ENCODE measurements around the gene CLEC4F. TPM values are rescaled to one million over a fixed set of nuclear protein-coding genes. Genes with fewer than 3 reads are reported as not detected.
"Not testable (repeated sequence)": the region's sequence is repeated elsewhere in the genome, so short reads cannot be mapped to it uniquely, and the experiment has no call there.

CLEC4F gene
- polyA plus RNA-seq, 2 donors = 0.14 to 0.51 TPM

- no peaks in the 10 kb centered on the region for H3K27me3 ChIP-seq (ENCODE audit: control insufficient read depth in 1 of 2, insufficient read depth in 2 of 2, low read length in 2 of 2)
- H3K4me3 ChIP-seq (ENCODE audit: low read depth in 1 of 2, low read length in 2 of 2) = no peak overlapping the region
- no peak overlapping the region for H3K27ac ChIP-seq (ENCODE audit: low read depth in 2 of 2, low read length in 1 of 2)
- no peaks in the 10 kb centered on the region for H3K4me1 ChIP-seq (ENCODE audit: control insufficient read depth in 2 of 2, insufficient read depth in 2 of 2, low read length in 1 of 2)
- H3K9me3 ChIP-seq (ENCODE audit: control insufficient read depth in 2 of 2, insufficient read depth in 1 of 2, low read depth in 1 of 2, low read length in 1 of 2) = no peaks in the 10 kb centered on the region
- no peaks in the 10 kb centered on the region for H3K36me3 ChIP-seq (ENCODE audit: control insufficient read depth in 2 of 2, insufficient read depth in 2 of 2, low read length in 1 of 2)
- 81 to 89% methylated on average over 4 of the region's 4 CpGs for WGBS, 2 donors
These were observed 12.6 kb downstream of the CLEC4F start for GRCh38 chr2:70807828-70808118.

- H3K27me3 ChIP-seq (ENCODE audit: control insufficient read depth in 1 of 2, insufficient read depth in 2 of 2, low read length in 2 of 2) = no peaks in the 10 kb centered on the region
- H3K27ac ChIP-seq (ENCODE audit: low read depth in 2 of 2, low read length in 1 of 2) = no peak overlapping the region
- H3K9me3 ChIP-seq (ENCODE audit: control insufficient read depth in 2 of 2, insufficient read depth in 1 of 2, low read depth in 1 of 2, low read length in 1 of 2) = no peaks in the 10 kb centered on the region
- 73 to 76% methylated on average over 6 of the region's 6 CpGs for WGBS, 2 donors
- H3K36me3 ChIP-seq (ENCODE audit: control insufficient read depth in 2 of 2, insufficient read depth in 2 of 2, low read length in 1 of 2) = no peaks in the 10 kb centered on the region
- H3K4me3 ChIP-seq (ENCODE audit: low read depth in 1 of 2, low read length in 2 of 2) = no peak overlapping the region
- H3K4me1 ChIP-seq (ENCODE audit: control insufficient read depth in 2 of 2, insufficient read depth in 2 of 2, low read length in 1 of 2) = no peaks in the 10 kb centered on the region
These were observed 13.1 kb downstream of the CLEC4F start for GRCh38 chr2:70807102-70807827.

- 59 to 62% methylated on average over 6 of the region's 6 CpGs for WGBS, 2 donors
- Histone ChIP-seq H3K4me1 (ENCODE audit: control insufficient read depth in 2 of 2, insufficient read depth in 2 of 2, low read length in 1 of 2) (no peaks in the 10 kb centered on the region), H3K36me3 (ENCODE audit: control insufficient read depth in 2 of 2, insufficient read depth in 2 of 2, low read length in 1 of 2) (no peaks in the 10 kb centered on the region), H3K27me3 (ENCODE audit: control insufficient read depth in 1 of 2, insufficient read depth in 2 of 2, low read length in 2 of 2) (no peaks in the 10 kb centered on the region), H3K9me3 (ENCODE audit: control insufficient read depth in 2 of 2, insufficient read depth in 1 of 2, low read depth in 1 of 2, low read length in 1 of 2) (no peaks in the 10 kb centered on the region), H3K4me3 (ENCODE audit: low read depth in 1 of 2, low read length in 2 of 2) (no peak overlapping the region), H3K27ac (ENCODE audit: low read depth in 2 of 2, low read length in 1 of 2) (no peak overlapping the region)
These were observed 13.8 kb downstream of the CLEC4F start for GRCh38 chr2:70806620-70807019.

- no peak overlapping the region for H3K27ac ChIP-seq (ENCODE audit: low read depth in 2 of 2, low read length in 1 of 2)
- H3K9me3 ChIP-seq (ENCODE audit: control insufficient read depth in 2 of 2, insufficient read depth in 1 of 2, low read depth in 1 of 2, low read length in 1 of 2) = no peaks in the 10 kb centered on the region
- H3K4me3 ChIP-seq (ENCODE audit: low read depth in 1 of 2, low read length in 2 of 2) = no peak overlapping the region
- WGBS, 2 donors = 67 to 70% methylated on average over 5 of the region's 5 CpGs
- H3K4me1 ChIP-seq (ENCODE audit: control insufficient read depth in 2 of 2, insufficient read depth in 2 of 2, low read length in 1 of 2) = no peaks in the 10 kb centered on the region
- no peaks in the 10 kb centered on the region for H3K27me3 ChIP-seq (ENCODE audit: control insufficient read depth in 1 of 2, insufficient read depth in 2 of 2, low read length in 2 of 2)
- no peaks in the 10 kb centered on the region for H3K36me3 ChIP-seq (ENCODE audit: control insufficient read depth in 2 of 2, insufficient read depth in 2 of 2, low read length in 1 of 2)
These were observed 14.4 kb downstream of the CLEC4F start for GRCh38 chr2:70806013-70806412.

- Histone ChIP-seq H3K36me3 (ENCODE audit: control insufficient read depth in 2 of 2, insufficient read depth in 2 of 2, low read length in 1 of 2) (no peaks in the 10 kb centered on the region), H3K27ac (ENCODE audit: low read depth in 2 of 2, low read length in 1 of 2) (no peak overlapping the region), H3K4me3 (ENCODE audit: low read depth in 1 of 2, low read length in 2 of 2) (no peak overlapping the region), H3K9me3 (ENCODE audit: control insufficient read depth in 2 of 2, insufficient read depth in 1 of 2, low read depth in 1 of 2, low read length in 1 of 2) (no peaks in the 10 kb centered on the region), H3K27me3 (ENCODE audit: control insufficient read depth in 1 of 2, insufficient read depth in 2 of 2, low read length in 2 of 2) (no peaks in the 10 kb centered on the region), H3K4me1 (ENCODE audit: control insufficient read depth in 2 of 2, insufficient read depth in 2 of 2, low read length in 1 of 2) (no peaks in the 10 kb centered on the region)
- 63 to 75% methylated on average over 10 of the region's 10 CpGs for WGBS, 2 donors
These were observed 18.7 kb downstream of the CLEC4F start for GRCh38 chr2:70801607-70802263.

GRCh38 chr2:70799706-70800105 is 20.7 kb downstream of the CLEC4F start:
- Histone ChIP-seq H3K9me3 (ENCODE audit: control insufficient read depth in 2 of 2, insufficient read depth in 1 of 2, low read depth in 1 of 2, low read length in 1 of 2) (no peaks in the 10 kb centered on the region), H3K4me3 (ENCODE audit: low read depth in 1 of 2, low read length in 2 of 2) (no peak overlapping the region), H3K27me3 (ENCODE audit: control insufficient read depth in 1 of 2, insufficient read depth in 2 of 2, low read length in 2 of 2) (no peaks in the 10 kb centered on the region), H3K4me1 (ENCODE audit: control insufficient read depth in 2 of 2, insufficient read depth in 2 of 2, low read length in 1 of 2) (no peaks in the 10 kb centered on the region), H3K27ac (ENCODE audit: low read depth in 2 of 2, low read length in 1 of 2) (no peak overlapping the region), H3K36me3 (ENCODE audit: control insufficient read depth in 2 of 2, insufficient read depth in 2 of 2, low read length in 1 of 2) (no peaks in the 10 kb centered on the region)
- 83 to 90% methylated on average over 2 of the region's 2 CpGs for whole genome bisulfite sequencing, 2 donors

GRCh38 chr2:70797996-70798395 is 22.4 kb downstream of the CLEC4F start:
- H3K27ac ChIP-seq (ENCODE audit: low read depth in 2 of 2, low read length in 1 of 2); H3K27me3 ChIP-seq (ENCODE audit: control insufficient read depth in 1 of 2, insufficient read depth in 2 of 2, low read length in 2 of 2); H3K9me3 ChIP-seq (ENCODE audit: control insufficient read depth in 2 of 2, insufficient read depth in 1 of 2, low read depth in 1 of 2, low read length in 1 of 2); H3K4me3 ChIP-seq (ENCODE audit: low read depth in 1 of 2, low read length in 2 of 2); H3K4me1 ChIP-seq (ENCODE audit: control insufficient read depth in 2 of 2, insufficient read depth in 2 of 2, low read length in 1 of 2); H3K36me3 ChIP-seq (ENCODE audit: control insufficient read depth in 2 of 2, insufficient read depth in 2 of 2, low read length in 1 of 2): not testable (repeated sequence)
- WGBS, 2 donors = 74 to 90% methylated on average over 3 of the region's 3 CpGs

- no peak overlapping the region for H3K4me3 ChIP-seq (ENCODE audit: low read depth in 1 of 2, low read length in 2 of 2)
- WGBS, 2 donors = 45 to 53% methylated on average over 2 of the region's 2 CpGs
- H3K9me3 ChIP-seq (ENCODE audit: control insufficient read depth in 2 of 2, insufficient read depth in 1 of 2, low read depth in 1 of 2, low read length in 1 of 2) = peaks cover 0 to 3% of the 10 kb centered on the region in 2 donors
- H3K36me3 ChIP-seq (ENCODE audit: control insufficient read depth in 2 of 2, insufficient read depth in 2 of 2, low read length in 1 of 2) = no peaks in the 10 kb centered on the region
- no peak overlapping the region for H3K27ac ChIP-seq (ENCODE audit: low read depth in 2 of 2, low read length in 1 of 2)
- H3K27me3 ChIP-seq (ENCODE audit: control insufficient read depth in 1 of 2, insufficient read depth in 2 of 2, low read length in 2 of 2) = peaks cover 2 to 4% of the 10 kb centered on the region in 2 donors
- no peaks in the 10 kb centered on the region for H3K4me1 ChIP-seq (ENCODE audit: control insufficient read depth in 2 of 2, insufficient read depth in 2 of 2, low read length in 1 of 2)
These were observed 22.9 kb downstream of the CLEC4F start for GRCh38 chr2:70797506-70797905.

- H3K27ac ChIP-seq (ENCODE audit: low read depth in 2 of 2, low read length in 1 of 2) = no peak overlapping the region
- H3K4me3 ChIP-seq (ENCODE audit: low read depth in 1 of 2, low read length in 2 of 2) = no peak overlapping the region
- no peaks in the 10 kb centered on the region for H3K4me1 ChIP-seq (ENCODE audit: control insufficient read depth in 2 of 2, insufficient read depth in 2 of 2, low read length in 1 of 2)
- peaks cover 4 to 7% of the 10 kb centered on the region in 2 donors for H3K27me3 ChIP-seq (ENCODE audit: control insufficient read depth in 1 of 2, insufficient read depth in 2 of 2, low read length in 2 of 2)
- H3K9me3 ChIP-seq (ENCODE audit: control insufficient read depth in 2 of 2, insufficient read depth in 1 of 2, low read depth in 1 of 2, low read length in 1 of 2) = peaks cover 0 to 3% of the 10 kb centered on the region in 2 donors
- no peaks in the 10 kb centered on the region for H3K36me3 ChIP-seq (ENCODE audit: control insufficient read depth in 2 of 2, insufficient read depth in 2 of 2, low read length in 1 of 2)
- WGBS, 2 donors = 67 to 85% methylated on average over 1 of the region's 1 CpG
These were observed 24.1 kb downstream of the CLEC4F start for GRCh38 chr2:70796262-70796661.

Data from esophagus (tissue), 2 donors.